Measurements from ENCODE around the gene LTBP3. TPM values are rescaled to one million over a fixed set of nuclear protein-coding genes. Genes with fewer than 3 reads are reported as not detected.

Gene LTBP3
- total and polyA plus RNA-seq, 9 of the 15 experiments (the other 6 are each of a cell fraction or from before 2014, with no cell fraction given) = 0.06 to 20.5 (median 4.8) TPM

DNA sequence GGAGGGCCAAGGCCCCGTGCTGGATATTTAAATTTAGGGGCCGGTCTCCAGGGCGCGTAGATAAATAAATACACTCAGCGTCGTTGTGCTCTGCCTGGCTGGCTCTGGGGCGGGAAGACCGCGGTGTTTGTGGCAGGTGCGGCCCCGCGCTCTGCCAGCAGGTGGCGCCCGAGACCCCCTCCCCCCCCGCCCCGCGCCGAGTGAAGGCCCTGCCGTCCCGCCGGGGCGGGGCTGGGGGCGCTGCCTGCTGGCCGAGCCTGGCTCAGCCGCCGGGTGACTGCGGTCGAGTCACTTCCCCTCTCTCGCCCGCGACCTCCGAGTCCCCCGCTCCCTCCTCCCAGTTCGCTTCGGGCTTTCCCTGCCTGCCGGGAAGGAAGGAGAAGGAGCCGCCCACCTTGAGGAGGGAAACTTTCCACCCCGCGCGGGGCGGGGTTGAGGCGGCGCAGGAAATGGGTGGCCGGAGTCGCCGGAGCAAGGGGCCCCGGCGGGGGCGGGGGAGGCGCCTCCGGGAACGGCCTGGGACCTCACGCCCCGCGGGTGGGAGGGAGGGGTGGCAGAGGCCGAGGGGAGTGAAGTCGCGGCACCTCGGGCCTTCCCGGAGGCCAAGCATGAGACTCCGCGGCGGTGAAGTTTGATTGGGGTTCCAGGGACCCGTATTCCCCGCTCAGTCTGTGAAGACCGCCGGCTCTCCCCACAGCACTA lies 16.1 kb upstream of the LTBP3 start (continued):
- TF ChIP-seq, protein P1, sequence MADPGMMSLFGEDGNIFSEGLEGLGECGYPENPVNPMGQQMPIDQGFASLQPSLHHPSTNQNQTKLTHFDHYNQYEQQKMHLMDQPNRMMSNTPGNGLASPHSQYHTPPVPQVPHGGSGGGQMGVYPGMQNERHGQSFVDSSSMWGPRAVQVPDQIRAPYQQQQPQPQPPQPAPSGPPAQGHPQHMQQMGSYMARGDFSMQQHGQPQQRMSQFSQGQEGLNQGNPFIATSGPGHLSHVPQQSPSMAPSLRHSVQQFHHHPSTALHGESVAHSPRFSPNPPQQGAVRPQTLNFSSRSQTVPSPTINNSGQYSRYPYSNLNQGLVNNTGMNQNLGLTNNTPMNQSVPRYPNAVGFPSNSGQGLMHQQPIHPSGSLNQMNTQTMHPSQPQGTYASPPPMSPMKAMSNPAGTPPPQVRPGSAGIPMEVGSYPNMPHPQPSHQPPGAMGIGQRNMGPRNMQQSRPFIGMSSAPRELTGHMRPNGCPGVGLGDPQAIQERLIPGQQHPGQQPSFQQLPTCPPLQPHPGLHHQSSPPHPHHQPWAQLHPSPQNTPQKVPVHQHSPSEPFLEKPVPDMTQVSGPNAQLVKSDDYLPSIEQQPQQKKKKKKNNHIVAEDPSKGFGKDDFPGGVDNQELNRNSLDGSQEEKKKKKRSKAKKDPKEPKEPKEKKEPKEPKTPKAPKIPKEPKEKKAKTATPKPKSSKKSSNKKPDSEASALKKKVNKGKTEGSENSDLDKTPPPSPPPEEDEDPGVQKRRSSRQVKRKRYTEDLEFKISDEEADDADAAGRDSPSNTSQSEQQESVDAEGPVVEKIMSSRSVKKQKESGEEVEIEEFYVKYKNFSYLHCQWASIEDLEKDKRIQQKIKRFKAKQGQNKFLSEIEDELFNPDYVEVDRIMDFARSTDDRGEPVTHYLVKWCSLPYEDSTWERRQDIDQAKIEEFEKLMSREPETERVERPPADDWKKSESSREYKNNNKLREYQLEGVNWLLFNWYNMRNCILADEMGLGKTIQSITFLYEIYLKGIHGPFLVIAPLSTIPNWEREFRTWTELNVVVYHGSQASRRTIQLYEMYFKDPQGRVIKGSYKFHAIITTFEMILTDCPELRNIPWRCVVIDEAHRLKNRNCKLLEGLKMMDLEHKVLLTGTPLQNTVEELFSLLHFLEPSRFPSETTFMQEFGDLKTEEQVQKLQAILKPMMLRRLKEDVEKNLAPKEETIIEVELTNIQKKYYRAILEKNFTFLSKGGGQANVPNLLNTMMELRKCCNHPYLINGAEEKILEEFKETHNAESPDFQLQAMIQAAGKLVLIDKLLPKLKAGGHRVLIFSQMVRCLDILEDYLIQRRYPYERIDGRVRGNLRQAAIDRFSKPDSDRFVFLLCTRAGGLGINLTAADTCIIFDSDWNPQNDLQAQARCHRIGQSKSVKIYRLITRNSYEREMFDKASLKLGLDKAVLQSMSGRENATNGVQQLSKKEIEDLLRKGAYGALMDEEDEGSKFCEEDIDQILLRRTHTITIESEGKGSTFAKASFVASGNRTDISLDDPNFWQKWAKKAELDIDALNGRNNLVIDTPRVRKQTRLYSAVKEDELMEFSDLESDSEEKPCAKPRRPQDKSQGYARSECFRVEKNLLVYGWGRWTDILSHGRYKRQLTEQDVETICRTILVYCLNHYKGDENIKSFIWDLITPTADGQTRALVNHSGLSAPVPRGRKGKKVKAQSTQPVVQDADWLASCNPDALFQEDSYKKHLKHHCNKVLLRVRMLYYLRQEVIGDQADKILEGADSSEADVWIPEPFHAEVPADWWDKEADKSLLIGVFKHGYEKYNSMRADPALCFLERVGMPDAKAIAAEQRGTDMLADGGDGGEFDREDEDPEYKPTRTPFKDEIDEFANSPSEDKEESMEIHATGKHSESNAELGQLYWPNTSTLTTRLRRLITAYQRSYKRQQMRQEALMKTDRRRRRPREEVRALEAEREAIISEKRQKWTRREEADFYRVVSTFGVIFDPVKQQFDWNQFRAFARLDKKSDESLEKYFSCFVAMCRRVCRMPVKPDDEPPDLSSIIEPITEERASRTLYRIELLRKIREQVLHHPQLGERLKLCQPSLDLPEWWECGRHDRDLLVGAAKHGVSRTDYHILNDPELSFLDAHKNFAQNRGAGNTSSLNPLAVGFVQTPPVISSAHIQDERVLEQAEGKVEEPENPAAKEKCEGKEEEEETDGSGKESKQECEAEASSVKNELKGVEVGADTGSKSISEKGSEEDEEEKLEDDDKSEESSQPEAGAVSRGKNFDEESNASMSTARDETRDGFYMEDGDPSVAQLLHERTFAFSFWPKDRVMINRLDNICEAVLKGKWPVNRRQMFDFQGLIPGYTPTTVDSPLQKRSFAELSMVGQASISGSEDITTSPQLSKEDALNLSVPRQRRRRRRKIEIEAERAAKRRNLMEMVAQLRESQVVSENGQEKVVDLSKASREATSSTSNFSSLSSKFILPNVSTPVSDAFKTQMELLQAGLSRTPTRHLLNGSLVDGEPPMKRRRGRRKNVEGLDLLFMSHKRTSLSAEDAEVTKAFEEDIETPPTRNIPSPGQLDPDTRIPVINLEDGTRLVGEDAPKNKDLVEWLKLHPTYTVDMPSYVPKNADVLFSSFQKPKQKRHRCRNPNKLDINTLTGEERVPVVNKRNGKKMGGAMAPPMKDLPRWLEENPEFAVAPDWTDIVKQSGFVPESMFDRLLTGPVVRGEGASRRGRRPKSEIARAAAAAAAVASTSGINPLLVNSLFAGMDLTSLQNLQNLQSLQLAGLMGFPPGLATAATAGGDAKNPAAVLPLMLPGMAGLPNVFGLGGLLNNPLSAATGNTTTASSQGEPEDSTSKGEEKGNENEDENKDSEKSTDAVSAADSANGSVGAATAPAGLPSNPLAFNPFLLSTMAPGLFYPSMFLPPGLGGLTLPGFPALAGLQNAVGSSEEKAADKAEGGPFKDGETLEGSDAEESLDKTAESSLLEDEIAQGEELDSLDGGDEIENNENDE (IDR thresholded peaks at IDR 0.05; ENCODE audit: low read depth, low read length) = no peak
- TF ChIP-seq PRMT5 (CRISPR knock-in tag; IDR thresholded peaks at IDR 0.05) (no peak), SAP30 (IDR thresholded peaks at IDR 0.05; ENCODE audit: borderline replicate concordance, insufficient read depth, low read depth, low read length, poor library complexity, severe bottlenecking) (no peak), ARHGAP35 (IDR thresholded peaks at IDR 0.05; ENCODE audit: partially characterized antibody) (no peak), ZC3H8 (IDR thresholded peaks at IDR 0.05) (no peak), ZC3H4 (CRISPR knock-in tag; IDR thresholded peaks at IDR 0.05; ENCODE audit: borderline replicate concordance) (no peak), CTBP1 (IDR thresholded peaks at IDR 0.05; ENCODE audit: borderline replicate concordance) (peak; percentile 68)
- TF ChIP-seq, protein P2, sequence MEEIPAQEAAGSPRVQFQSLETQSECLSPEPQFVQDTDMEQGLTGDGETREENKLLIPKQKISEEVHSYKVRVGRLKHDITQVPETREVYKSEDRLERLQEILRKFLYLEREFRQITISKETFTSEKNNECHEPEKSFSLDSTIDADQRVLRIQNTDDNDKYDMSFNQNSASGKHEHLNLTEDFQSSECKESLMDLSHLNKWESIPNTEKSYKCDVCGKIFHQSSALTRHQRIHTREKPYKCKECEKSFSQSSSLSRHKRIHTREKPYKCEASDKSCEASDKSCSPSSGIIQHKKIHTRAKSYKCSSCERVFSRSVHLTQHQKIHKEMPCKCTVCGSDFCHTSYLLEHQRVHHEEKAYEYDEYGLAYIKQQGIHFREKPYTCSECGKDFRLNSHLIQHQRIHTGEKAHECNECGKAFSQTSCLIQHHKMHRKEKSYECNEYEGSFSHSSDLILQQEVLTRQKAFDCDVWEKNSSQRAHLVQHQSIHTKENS (CRISPR knock-in tag; IDR thresholded peaks at IDR 0.05) = no peak
- TF ChIP-seq, protein P3, sequence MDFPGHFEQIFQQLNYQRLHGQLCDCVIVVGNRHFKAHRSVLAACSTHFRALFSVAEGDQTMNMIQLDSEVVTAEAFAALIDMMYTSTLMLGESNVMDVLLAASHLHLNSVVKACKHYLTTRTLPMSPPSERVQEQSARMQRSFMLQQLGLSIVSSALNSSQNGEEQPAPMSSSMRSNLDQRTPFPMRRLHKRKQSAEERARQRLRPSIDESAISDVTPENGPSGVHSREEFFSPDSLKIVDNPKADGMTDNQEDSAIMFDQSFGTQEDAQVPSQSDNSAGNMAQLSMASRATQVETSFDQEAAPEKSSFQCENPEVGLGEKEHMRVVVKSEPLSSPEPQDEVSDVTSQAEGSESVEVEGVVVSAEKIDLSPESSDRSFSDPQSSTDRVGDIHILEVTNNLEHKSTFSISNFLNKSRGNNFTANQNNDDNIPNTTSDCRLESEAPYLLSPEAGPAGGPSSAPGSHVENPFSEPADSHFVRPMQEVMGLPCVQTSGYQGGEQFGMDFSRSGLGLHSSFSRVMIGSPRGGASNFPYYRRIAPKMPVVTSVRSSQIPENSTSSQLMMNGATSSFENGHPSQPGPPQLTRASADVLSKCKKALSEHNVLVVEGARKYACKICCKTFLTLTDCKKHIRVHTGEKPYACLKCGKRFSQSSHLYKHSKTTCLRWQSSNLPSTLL (IDR thresholded peaks at IDR 0.05) = no peak
- TF ChIP-seq, protein P4, sequence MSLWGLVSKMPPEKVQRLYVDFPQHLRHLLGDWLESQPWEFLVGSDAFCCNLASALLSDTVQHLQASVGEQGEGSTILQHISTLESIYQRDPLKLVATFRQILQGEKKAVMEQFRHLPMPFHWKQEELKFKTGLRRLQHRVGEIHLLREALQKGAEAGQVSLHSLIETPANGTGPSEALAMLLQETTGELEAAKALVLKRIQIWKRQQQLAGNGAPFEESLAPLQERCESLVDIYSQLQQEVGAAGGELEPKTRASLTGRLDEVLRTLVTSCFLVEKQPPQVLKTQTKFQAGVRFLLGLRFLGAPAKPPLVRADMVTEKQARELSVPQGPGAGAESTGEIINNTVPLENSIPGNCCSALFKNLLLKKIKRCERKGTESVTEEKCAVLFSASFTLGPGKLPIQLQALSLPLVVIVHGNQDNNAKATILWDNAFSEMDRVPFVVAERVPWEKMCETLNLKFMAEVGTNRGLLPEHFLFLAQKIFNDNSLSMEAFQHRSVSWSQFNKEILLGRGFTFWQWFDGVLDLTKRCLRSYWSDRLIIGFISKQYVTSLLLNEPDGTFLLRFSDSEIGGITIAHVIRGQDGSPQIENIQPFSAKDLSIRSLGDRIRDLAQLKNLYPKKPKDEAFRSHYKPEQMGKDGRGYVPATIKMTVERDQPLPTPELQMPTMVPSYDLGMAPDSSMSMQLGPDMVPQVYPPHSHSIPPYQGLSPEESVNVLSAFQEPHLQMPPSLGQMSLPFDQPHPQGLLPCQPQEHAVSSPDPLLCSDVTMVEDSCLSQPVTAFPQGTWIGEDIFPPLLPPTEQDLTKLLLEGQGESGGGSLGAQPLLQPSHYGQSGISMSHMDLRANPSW (CRISPR knock-in tag; IDR thresholded peaks at IDR 0.05) = no peak
